SK-N-SH treated with all-trans-retinoic acid at 6 μM for 48 hours (cell line): Measurements from ENCODE around the gene AGAP2.

Experiments used
- ATAC-seq: fragments of 200-7000 bp; cut with Tn5 transposase; 3 replicates; pipeline ENCODE4 v1.9.1; 2020; ENCODE audit warnings: mild to moderate bottlenecking, moderate library complexity
- CSDC2 ChIP-seq: fragments of 250-450 bp; sonication (Bioruptor Pico); IDR thresholded peaks from 2 replicates; pipeline ENCODE4 v1.5.0; 2020; ENCODE audit warnings: mild to moderate bottlenecking, moderate library complexity
- CSRNP3 ChIP-seq: fragments of 250-450 bp; sonication (Bioruptor Pico); IDR thresholded peaks from 2 replicates; pipeline ENCODE4 v1.5.1; 2021; ENCODE audit warnings: mild to moderate bottlenecking, moderate library complexity
- GLIS3 ChIP-seq: fragments of 250-450 bp; sonication (Bioruptor Pico); IDR thresholded peaks from 2 replicates; pipeline ENCODE4 v1.5.0; 2020; ENCODE audit warnings: mild to moderate bottlenecking, moderate library complexity
- ISL1 ChIP-seq: fragments of 250-450 bp; sonication (Bioruptor Pico); IDR thresholded peaks from 2 replicates; pipeline ENCODE4 v2.1.2; 2022; ENCODE audit warnings: mild to moderate bottlenecking, moderate library complexity
- OSR1 ChIP-seq: fragments of 250-450 bp; sonication (Bioruptor Pico); IDR thresholded peaks from 2 replicates; pipeline ENCODE4 v1.8.0; 2022; ENCODE audit warnings: moderate library complexity, mild to moderate bottlenecking, inconsistent platforms
- PATZ1 ChIP-seq: fragments of 250-450 bp; sonication (Bioruptor Pico); IDR thresholded peaks from 2 replicates; pipeline ENCODE4 v1.8.0; 2020; ENCODE audit warnings: mild to moderate bottlenecking, moderate library complexity, borderline replicate concordance
- PPARA ChIP-seq: fragments of 250-450 bp; sonication (Bioruptor Pico); IDR thresholded peaks from 2 replicates; pipeline ENCODE4 v1.5.0; 2020; ENCODE audit warnings: mild to moderate bottlenecking, borderline replicate concordance
- RARB ChIP-seq: fragments of 250-450 bp; sonication (Bioruptor Pico); IDR thresholded peaks from 2 replicates; pipeline ENCODE4 v1.8.0; 2021; ENCODE audit warnings: mild to moderate bottlenecking, moderate library complexity
- SNAI2 ChIP-seq: fragments of 250-450 bp; sonication (Bioruptor Pico); IDR thresholded peaks from 2 replicates; pipeline ENCODE4 v1.5.0; 2020; ENCODE audit warnings: mild to moderate bottlenecking, moderate library complexity
- TCF4 ChIP-seq: fragments of 250-450 bp; sonication (Bioruptor Pico); IDR thresholded peaks from 2 replicates; pipeline ENCODE4 v1.8.0; 2021; ENCODE audit warnings: mild to moderate bottlenecking, moderate library complexity, borderline replicate concordance
- TOX ChIP-seq: fragments of 250-450 bp; sonication (Bioruptor Pico); IDR thresholded peaks from 2 replicates; pipeline ENCODE4 v1.8.0; 2021; ENCODE audit warnings: mild to moderate bottlenecking, moderate library complexity, borderline replicate concordance
- TSHZ2 ChIP-seq: fragments of 250-450 bp; sonication (Bioruptor Pico); IDR thresholded peaks from 2 replicates; pipeline ENCODE4 v1.5.0; 2020; ENCODE audit warnings: mild to moderate bottlenecking, moderate library complexity
- ZFP30 ChIP-seq: fragments of 450-650 bp; formaldehyde crosslinking; IDR thresholded peaks from 2 replicates; pipeline ENCODE4 v1.5.0; 2022; ENCODE audit warnings: mild to moderate bottlenecking, moderate library complexity
- ZNF565 ChIP-seq: fragments of 450-650 bp; formaldehyde crosslinking; conservative IDR thresholded peaks from 2 replicates; pipeline ENCODE4 v1.5.0; 2020; ENCODE audit warnings: low read depth, mild to moderate bottlenecking, moderate library complexity
- ZNF70 ChIP-seq: fragments of 450-650 bp; formaldehyde crosslinking; IDR thresholded peaks from 2 replicates; pipeline ENCODE4 v1.5.0; 2020; ENCODE audit warnings: mild to moderate bottlenecking, moderate library complexity
- TF ChIP-seq, protein P1 (sequence below): fragments of 250-450 bp; sonication (Bioruptor Pico); IDR thresholded peaks from 2 replicates; pipeline ENCODE4 v1.5.1; 2020; ENCODE audit warnings: low read depth, mild to moderate bottlenecking, moderate library complexity
- TF ChIP-seq, protein P2 (sequence below): fragments of 250-450 bp; sonication (Bioruptor Pico); IDR thresholded peaks from 2 replicates; pipeline ENCODE4 v1.8.0; 2021; ENCODE audit warnings: low read depth, mild to moderate bottlenecking, moderate library complexity, borderline replicate concordance

Gene AGAP2

DNA sequence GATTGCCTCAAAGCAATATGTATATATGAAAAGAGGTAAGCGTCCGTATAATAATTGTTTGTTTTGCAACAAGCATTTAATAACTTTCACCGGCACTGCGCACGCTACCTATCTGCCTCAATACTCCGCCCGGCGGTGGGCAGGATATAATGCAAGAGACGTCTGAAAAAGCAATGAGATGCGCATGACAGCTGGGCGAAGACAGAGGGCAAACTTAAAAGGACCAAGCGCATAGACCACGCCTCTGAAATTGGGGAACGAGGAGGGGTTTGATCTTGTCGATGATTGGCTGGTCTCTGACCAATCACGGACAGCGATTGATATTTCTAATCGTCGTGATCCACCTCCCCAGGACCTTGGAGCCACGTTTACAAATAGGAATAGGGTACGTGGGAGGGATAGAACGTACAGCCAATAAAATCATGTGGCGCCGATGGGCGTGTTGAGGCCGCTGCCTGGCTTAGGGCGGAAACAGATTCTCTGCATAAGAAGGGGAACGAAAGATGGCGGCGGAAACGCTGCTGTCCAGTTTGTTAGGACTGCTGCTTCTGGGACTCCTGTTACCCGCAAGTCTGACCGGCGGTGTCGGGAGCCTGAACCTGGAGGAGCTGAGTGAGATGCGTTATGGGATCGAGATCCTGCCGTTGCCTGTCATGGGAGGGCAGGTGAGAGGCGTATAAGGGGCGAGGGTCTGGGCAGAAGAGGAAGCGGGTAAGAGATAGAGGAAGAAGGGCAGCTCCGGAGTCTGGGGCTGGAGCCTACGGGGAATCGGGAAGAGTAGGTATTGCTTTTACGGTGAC is 44.7 kb downstream of the AGAP2 start, which contains the start of gene OS9:
OS9 (plus strand) TSS at position 474 of the 800 bp plus-strand sequence; CDS start at position 504, 30 bp downstream.
- TF ChIP-seq, protein P1, sequence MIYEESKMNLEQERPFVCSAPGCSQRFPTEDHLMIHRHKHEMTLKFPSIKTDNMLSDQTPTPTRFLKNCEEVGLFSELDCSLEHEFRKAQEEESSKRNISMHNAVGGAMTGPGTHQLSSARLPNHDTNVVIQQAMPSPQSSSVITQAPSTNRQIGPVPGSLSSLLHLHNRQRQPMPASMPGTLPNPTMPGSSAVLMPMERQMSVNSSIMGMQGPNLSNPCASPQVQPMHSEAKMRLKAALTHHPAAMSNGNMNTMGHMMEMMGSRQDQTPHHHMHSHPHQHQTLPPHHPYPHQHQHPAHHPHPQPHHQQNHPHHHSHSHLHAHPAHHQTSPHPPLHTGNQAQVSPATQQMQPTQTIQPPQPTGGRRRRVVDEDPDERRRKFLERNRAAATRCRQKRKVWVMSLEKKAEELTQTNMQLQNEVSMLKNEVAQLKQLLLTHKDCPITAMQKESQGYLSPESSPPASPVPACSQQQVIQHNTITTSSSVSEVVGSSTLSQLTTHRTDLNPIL (CRISPR knock-in tag) = no peak
- TF ChIP-seq ISL1 (CRISPR knock-in tag) = no peak
- TF ChIP-seq, protein P2, sequence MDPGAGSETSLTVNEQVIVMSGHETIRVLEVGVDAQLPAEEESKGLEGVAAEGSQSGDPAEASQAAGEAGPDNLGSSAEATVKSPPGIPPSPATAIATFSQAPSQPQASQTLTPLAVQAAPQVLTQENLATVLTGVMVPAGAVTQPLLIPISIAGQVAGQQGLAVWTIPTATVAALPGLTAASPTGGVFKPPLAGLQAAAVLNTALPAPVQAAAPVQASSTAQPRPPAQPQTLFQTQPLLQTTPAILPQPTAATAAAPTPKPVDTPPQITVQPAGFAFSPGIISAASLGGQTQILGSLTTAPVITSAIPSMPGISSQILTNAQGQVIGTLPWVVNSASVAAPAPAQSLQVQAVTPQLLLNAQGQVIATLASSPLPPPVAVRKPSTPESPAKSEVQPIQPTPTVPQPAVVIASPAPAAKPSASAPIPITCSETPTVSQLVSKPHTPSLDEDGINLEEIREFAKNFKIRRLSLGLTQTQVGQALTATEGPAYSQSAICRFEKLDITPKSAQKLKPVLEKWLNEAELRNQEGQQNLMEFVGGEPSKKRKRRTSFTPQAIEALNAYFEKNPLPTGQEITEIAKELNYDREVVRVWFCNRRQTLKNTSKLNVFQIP (CRISPR knock-in tag) = no peak
- no peak for TF ChIP-seq RARB (CRISPR knock-in tag)
- TF ChIP-seq ZNF70 (CRISPR knock-in tag) = no peak
- peak; percentile 100 for ATAC-seq

GRCh38 chr12:57693317-57693658 is 45.3 kb downstream of the AGAP2 start:
- peak; percentile 1; the same call in 1 of the 3 replicates for ATAC-seq
- TF ChIP-seq ZFP30 (no peak), TCF4 (no peak), CSRNP3 (no peak)
- TF ChIP-seq, protein P2 (CRISPR knock-in tag) = no peak

DNA sequence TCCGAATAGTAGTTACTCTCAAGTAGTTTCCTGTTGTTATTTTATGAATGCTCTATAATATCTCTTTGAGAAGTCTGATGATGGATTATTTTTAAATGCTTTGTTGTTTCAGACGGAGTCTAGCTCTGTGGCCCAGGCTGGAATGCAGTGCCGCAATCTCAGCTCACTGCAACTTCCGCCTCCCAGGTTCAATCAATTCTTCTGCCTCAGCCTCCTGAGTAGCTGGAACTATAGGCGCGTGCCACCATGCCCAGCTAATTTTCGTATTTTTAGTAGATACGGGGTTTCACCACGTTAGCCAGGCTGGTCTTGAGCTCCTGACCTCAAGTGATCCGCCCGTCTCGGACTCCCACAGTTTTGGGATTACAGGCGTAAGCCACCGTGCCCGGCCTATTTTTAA is 46.0 kb downstream of the AGAP2 start:
- no peak for ATAC-seq
- no peak for TF ChIP-seq PATZ1 (CRISPR knock-in tag)
- TF ChIP-seq SNAI2 (CRISPR knock-in tag) = no peak
- TF ChIP-seq RARB (CRISPR knock-in tag) = no peak
- no peak for TF ChIP-seq ZNF565
- TF ChIP-seq ZNF70 (CRISPR knock-in tag) = no peak
- TF ChIP-seq, protein P1 (CRISPR knock-in tag) = no peak
- no peak for TF ChIP-seq GLIS3 (CRISPR knock-in tag)
- no peak for TF ChIP-seq TOX

DNA sequence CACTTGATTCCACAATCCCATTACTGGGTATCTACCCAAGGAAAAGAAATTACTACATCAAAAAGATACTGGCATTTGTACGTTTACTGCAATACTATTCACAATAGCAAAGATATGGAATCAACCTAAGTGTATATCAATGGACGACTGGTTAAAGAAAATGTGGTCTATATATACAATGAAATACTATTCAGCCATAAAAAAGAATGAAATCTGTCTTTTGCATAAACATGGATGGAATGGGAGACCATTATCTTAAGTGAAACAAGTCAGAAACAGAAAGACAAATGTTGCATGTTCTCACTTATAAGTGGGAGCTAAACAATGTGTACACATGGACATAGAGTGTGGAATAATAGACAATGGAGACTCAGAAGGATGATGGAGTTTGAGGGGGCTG is 49.6 kb downstream of the AGAP2 start:
- TF ChIP-seq CSDC2 (CRISPR knock-in tag) (no peak), GLIS3 (CRISPR knock-in tag) (no peak), OSR1 (CRISPR knock-in tag) (no peak), TSHZ2 (CRISPR knock-in tag) (no peak), PPARA (no peak), ZNF565 (no peak), RARB (CRISPR knock-in tag) (no peak), ZNF70 (CRISPR knock-in tag) (no peak)
- no peak for ATAC-seq
